Stimulated activated CD8-positive, alpha-beta memory T cell treated with anti-CD3 and anti-CD28 coated beads, Interleukin-7, amount 100 ng/mL, for 1 hour (primary cell): ENCODE measurements around the gene ZSCAN22.
"Not testable (repeated sequence)": the region's sequence is repeated elsewhere in the genome, so short reads cannot be mapped to it uniquely, and the experiment has no call there.

ENCODE experiments used
- DNase-seq, 2 donors: peaks; one replicate each; pipeline ENCODE4 v3.0.0-alpha.2; 2020; ENCODE audit warnings: low read depth in 2 of 2

ZSCAN22 gene

GRCh38 chr19:58318297-58318696 is 8.5 kb upstream of the ZSCAN22 start:
- no peak for DNase-seq

- no peak for DNase-seq
Observed at GRCh38 chr19:58319241-58319640, 7.6 kb upstream of the ZSCAN22 start.

GRCh38 chr19:58325311-58326022 is 1.3 kb upstream of the ZSCAN22 start:
- DNase-seq: no peak

- no peak for DNase-seq
Observed at GRCh38 chr19:58326501-58326913, 287 bp upstream of the ZSCAN22 start.

GRCh38 chr19:58328999-58329398 is 2.2 kb downstream of the ZSCAN22 start:
- DNase-seq: no peak

GRCh38 chr19:58330458-58330857 is 3.7 kb downstream of the ZSCAN22 start:
- no peak for DNase-seq

- no peak for DNase-seq
Observed at GRCh38 chr19:58332697-58333096, 5.9 kb downstream of the ZSCAN22 start.

GRCh38 chr19:58334691-58335249 is 8.0 kb downstream of the ZSCAN22 start:
- DNase-seq: no peak

- no peak for DNase-seq
Observed at GRCh38 chr19:58335630-58336029, 8.8 kb downstream of the ZSCAN22 start.

- DNase-seq: no peak
Observed at GRCh38 chr19:58336216-58336615, 9.4 kb downstream of the ZSCAN22 start.

GRCh38 chr19:58336820-58337219 is 10.0 kb downstream of the ZSCAN22 start:
- DNase-seq: no peak

- no peak for DNase-seq
Observed at GRCh38 chr19:58338336-58338735, 11.5 kb downstream of the ZSCAN22 start.

GRCh38 chr19:58338825-58339558 is 12.2 kb downstream of the ZSCAN22 start:
- DNase-seq: no peak

- no peak for DNase-seq
Observed at GRCh38 chr19:58345558-58345957, 18.8 kb downstream of the ZSCAN22 start.

GRCh38 chr19:58346961-58347929 is 20.5 kb downstream of the ZSCAN22 start:
- DNase-seq: peak; percentile 45

- not testable (repeated sequence) for DNase-seq
Observed at GRCh38 chr19:58348080-58348479, 21.3 kb downstream of the ZSCAN22 start.

GRCh38 chr19:58349590-58349989 is 22.8 kb downstream of the ZSCAN22 start:
- DNase-seq: no peak

- no peak for DNase-seq
Observed at GRCh38 chr19:58350001-58350861, 23.4 kb downstream of the ZSCAN22 start.

- no peak for DNase-seq
Observed at GRCh38 chr19:58350871-58351557, 24.2 kb downstream of the ZSCAN22 start.

- no peak for DNase-seq
Observed at GRCh38 chr19:58351558-58351878, 24.7 kb downstream of the ZSCAN22 start.
